ENCODE results near the gene NDUFB8.
"Not testable (repeated sequence)": the region's sequence is repeated elsewhere in the genome, so short reads cannot be mapped to it uniquely, and the experiment has no call there.

DNA sequence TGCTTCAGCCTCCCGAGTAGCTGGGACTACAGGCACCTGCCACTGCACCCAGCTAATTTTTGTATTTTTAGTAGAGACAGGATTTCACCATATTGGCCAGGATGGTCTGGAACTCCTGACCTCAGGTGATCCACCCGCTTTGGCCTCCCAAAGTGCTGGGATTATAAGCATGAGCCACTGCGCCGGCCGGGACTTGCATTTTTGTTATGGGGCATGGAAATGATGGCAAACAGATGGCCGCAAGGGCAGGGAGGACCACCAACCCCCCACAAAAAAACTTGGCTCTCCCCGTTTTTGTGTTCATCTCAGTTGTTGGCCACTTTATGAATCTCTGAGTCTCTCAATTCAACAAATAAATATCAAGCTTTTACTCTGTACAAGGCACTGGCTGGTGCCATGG, 45.5 kb upstream of the NDUFB8 start:
- TF ChIP-seq POLR2A (IDR thresholded peaks at IDR 0.05; ENCODE audit: low read depth, low read length); CTCF (conservative IDR thresholded peaks at IDR 0.05; ENCODE audit: low read depth, low read length); RCOR1 (IDR thresholded peaks at IDR 0.05; ENCODE audit: insufficient replicate concordance, low read length); RAD21 (IDR thresholded peaks at IDR 0.05; ENCODE audit: low read length); BHLHE40 (IDR thresholded peaks at IDR 0.05; ENCODE audit: low read depth, low read length); MAZ (IDR thresholded peaks at IDR 0.05; ENCODE audit: borderline replicate concordance, low read depth, low read length); CEBPB (IDR thresholded peaks at IDR 0.05; ENCODE audit: low read depth, low read length); SMC3 (IDR thresholded peaks at IDR 0.05; ENCODE audit: low read depth, low read length); MXI1 (IDR thresholded peaks at IDR 0.05; ENCODE audit: borderline replicate concordance, low read depth, low read length): not testable (repeated sequence)
- TF ChIP-seq, protein P1, sequence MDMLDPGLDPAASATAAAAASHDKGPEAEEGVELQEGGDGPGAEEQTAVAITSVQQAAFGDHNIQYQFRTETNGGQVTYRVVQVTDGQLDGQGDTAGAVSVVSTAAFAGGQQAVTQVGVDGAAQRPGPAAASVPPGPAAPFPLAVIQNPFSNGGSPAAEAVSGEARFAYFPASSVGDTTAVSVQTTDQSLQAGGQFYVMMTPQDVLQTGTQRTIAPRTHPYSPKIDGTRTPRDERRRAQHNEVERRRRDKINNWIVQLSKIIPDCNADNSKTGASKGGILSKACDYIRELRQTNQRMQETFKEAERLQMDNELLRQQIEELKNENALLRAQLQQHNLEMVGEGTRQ (IDR thresholded peaks at IDR 0.05; ENCODE audit: low read depth, low read length): not testable (repeated sequence)

All from IMR-90 (cell line).